ENCODE measurements around the gene SMIM35. TPM values are rescaled to one million over a fixed set of nuclear protein-coding genes. Genes with fewer than 3 reads are reported as not detected.

The SMIM35 gene
- total RNA-seq, 1 experiment from 2014 or later: not detected

- Histone ChIP-seq H4K20me1 (ENCODE audit: control insufficient read depth, insufficient read depth, insufficient read length) (no peaks in the 10 kb centered on the region), H3K23me2 (ENCODE audit: insufficient read length, low read depth, low read length, poor library complexity, severe bottlenecking) (no peaks in the 10 kb centered on the region), H4K91ac (ENCODE audit: insufficient read length, low read depth, low read length) (no peak overlapping the region), H3T11ph (ENCODE audit: low read length) (no peak overlapping the region), H3K56ac (ENCODE audit: insufficient read length, low read depth, low read length) (no peak overlapping the region), H3K9me3 (ENCODE audit: control insufficient read depth, low read depth, low read length) (no peaks in the 10 kb centered on the region), H3K18ac (ENCODE audit: insufficient read length, low read depth, low read length) (no peak overlapping the region), H3K27me3 (ENCODE audit: insufficient read depth, low read length) (no peaks in the 10 kb centered on the region), H2BK5ac (ENCODE audit: insufficient read length, low read length) (no peak overlapping the region), H3K27ac (ENCODE audit: insufficient read length, low read depth, low read length) (no peak overlapping the region), H3K9ac (ENCODE audit: extremely low read depth, insufficient read length, low read length) (no peak overlapping the region), H4K5ac (ENCODE audit: insufficient read length, low read depth, low read length) (no peak overlapping the region), H2BK12ac (ENCODE audit: insufficient read length, low read depth, low read length) (no peak overlapping the region), H2BK20ac (ENCODE audit: low read depth, low read length, poor library complexity, severe bottlenecking) (no peak overlapping the region), H3K4me1 (ENCODE audit: insufficient read depth, low read length) (no peaks in the 10 kb centered on the region), H4K8ac (replicated peaks; ENCODE audit: insufficient read length, low read depth, low read length) (no peak overlapping the region), H3K23ac (ENCODE audit: insufficient read length, low read depth, low read length) (no peak overlapping the region), H3K79me2 (ENCODE audit: insufficient read depth, low read length) (no peaks in the 10 kb centered on the region), H2BK15ac (ENCODE audit: low read depth, low read length) (no peak overlapping the region), H3K4ac (ENCODE audit: low read depth, low read length) (no peak overlapping the region), H2AK5ac (ENCODE audit: insufficient read length, low read length) (no peak overlapping the region), H2AFZ (ENCODE audit: low read length) (no peak overlapping the region), H3K4me2 (ENCODE audit: insufficient read depth, insufficient read length, low read length) (no peak overlapping the region), H3K14ac (ENCODE audit: insufficient read depth, low read length) (no peak overlapping the region), H3K79me1 (ENCODE audit: insufficient read depth, low read depth, low read length, poor library complexity, severe bottlenecking) (no peaks in the 10 kb centered on the region), H2BK120ac (ENCODE audit: low read depth, low read length, poor library complexity, severe bottlenecking) (no peak overlapping the region)
- TF ChIP-seq CTCF (conservative IDR thresholded peaks at IDR 0.05): no peak
- H3K27ac Mint-ChIP-seq: no peak overlapping the region
- H3K9me3 Mint-ChIP-seq: no peaks in the 10 kb centered on the region
- peaks cover 15% of the 10 kb centered on the region for H3K27me3 Mint-ChIP-seq (ENCODE audit: low read depth)
- 100% methylated on average over 1 of the region's 6 CpGs for WGBS (ENCODE audit: extremely low coverage, insufficient read length, low lambda C conversion rate)
- no peak overlapping the region for H3K4me3 Mint-ChIP-seq
- H3K36me3 Mint-ChIP-seq (ENCODE audit: insufficient read depth in 1 of 3, low read depth in 3 of 3): no peaks in the 10 kb centered on the region
- no peak for DNase-seq
- H3K4me1 Mint-ChIP-seq: peaks cover 6 to 12% of the 10 kb centered on the region in 2 experiments
Measured at GRCh38 chr11:118129471-118130172, 42.9 kb upstream of the SMIM35 start.

Measured in H9 (cell line).